NCI-H1436 (cell line): ENCODE measurements around the gene INPP5A.
"Not testable (repeated sequence)": the region's sequence is repeated elsewhere in the genome, so short reads cannot be mapped to it uniquely, and the experiment has no call there.

Source experiments
- DNase-seq: peaks from one replicate; lab custom pipeline; 2025; lab: John Stamatoyannopoulos, UW

Gene INPP5A

GRCh38 chr10:132504501-132505272, 32.9 kb upstream of the INPP5A start:
- DNase-seq: no peak

- DNase-seq: not testable (repeated sequence)
Observed at GRCh38 chr10:132505546-132505945, 32.0 kb upstream of the INPP5A start.

GRCh38 chr10:132506711-132507408, 30.7 kb upstream of the INPP5A start:
- DNase-seq: no peak

GRCh38 chr10:132507409-132507955, 30.1 kb upstream of the INPP5A start:
- no peak for DNase-seq

GRCh38 chr10:132507956-132508490, 29.6 kb upstream of the INPP5A start:
- no peak for DNase-seq

- DNase-seq: no peak
Observed at GRCh38 chr10:132508581-132509443, 28.8 kb upstream of the INPP5A start.

GRCh38 chr10:132509506-132510173, 27.9 kb upstream of the INPP5A start:
- no peak for DNase-seq

GRCh38 chr10:132510174-132510611, 27.4 kb upstream of the INPP5A start:
- DNase-seq: no peak

- DNase-seq: no peak
Observed at GRCh38 chr10:132511121-132512051, 26.2 kb upstream of the INPP5A start.

- DNase-seq: no peak
Observed at GRCh38 chr10:132512052-132512442, 25.5 kb upstream of the INPP5A start.

GRCh38 chr10:132512693-132513345, 24.8 kb upstream of the INPP5A start:
- DNase-seq: no peak

GRCh38 chr10:132514821-132515520, 22.6 kb upstream of the INPP5A start:
- DNase-seq: no peak

- DNase-seq: no peak
Observed at GRCh38 chr10:132515811-132516726, 21.5 kb upstream of the INPP5A start.

- DNase-seq: no peak
Observed at GRCh38 chr10:132516771-132517725, 20.5 kb upstream of the INPP5A start.

GRCh38 chr10:132517951-132518521, 19.6 kb upstream of the INPP5A start:
- no peak for DNase-seq
